CD14-positive monocyte (primary cell): Measurements from ENCODE around the gene CALML3. TPM values are rescaled to one million over a fixed set of nuclear protein-coding genes. Genes with fewer than 3 reads are reported as not detected.

ENCODE experiments used
- DNase-seq, 3 donors: peaks; one replicate each; pipeline ENCODE4 v3.0.0-alpha.2; 2011 to 2022
- H2AFZ ChIP-seq: 2 replicates; pipeline ENCODE4 v1.6.0; 2012; ENCODE audit warnings: mild to moderate bottlenecking, low read depth, low read length, inconsistent platforms; ENCODE audit not compliant: insufficient read depth, poor library complexity, severe bottlenecking
- H3K27ac ChIP-seq, 2 donors: 1 replicate in 1 of 2; 2 replicates in 1 of 2; pipeline ENCODE4 v1.5.1; 2012 to 2013; ENCODE audit warnings: low read length in 2 of 2, control low read depth in 1 of 2, inconsistent platforms in 1 of 2, low read depth in 1 of 2, mild to moderate bottlenecking in 1 of 2
- H3K27me3 ChIP-seq, 2 donors: one replicate each; pipeline versions ENCODE4 v1.6.0 to v1.6.1; 2011 to 2013; ENCODE audit warnings: low read length in 2 of 2; ENCODE audit not compliant: control insufficient read depth in 2 of 2, insufficient read depth in 2 of 2
- H3K36me3 ChIP-seq, 2 donors: replicated peaks in 1 of 2; 1 replicate in 1 of 2; 2 replicates in 1 of 2; pipeline versions ENCODE4 v1.5.1 to v1.6.1; 2012 to 2013; ENCODE audit warnings: low read length in 2 of 2, control low read depth in 1 of 2, inconsistent platforms in 1 of 2, mild to moderate bottlenecking in 1 of 2; ENCODE audit not compliant: insufficient read depth in 2 of 2, control insufficient read depth in 1 of 2
- H3K4me1 ChIP-seq, 2 donors: 1 replicate in 1 of 2; 2 replicates in 1 of 2; pipeline versions ENCODE4 v1.5.1 to v1.6.1; 2012 to 2013; ENCODE audit warnings: low read length in 2 of 2, control low read depth in 1 of 2, inconsistent platforms in 1 of 2, mild to moderate bottlenecking in 1 of 2, moderate library complexity in 1 of 2; ENCODE audit not compliant: insufficient read depth in 2 of 2, control insufficient read depth in 1 of 2
- H3K4me2 ChIP-seq: replicated peaks from 2 replicates; pipeline ENCODE3; 2012; ENCODE audit warnings: low read length, moderate library complexity, mild to moderate bottlenecking; ENCODE audit not compliant: poor library complexity, severe bottlenecking; ENCODE audit errors: extremely low read depth
- H3K4me3 ChIP-seq, 3 experiments: fragments of 200-600 bp in 1 of 3; sonication (generic) in 1 of 3; replicated peaks in 1 of 3; 1 replicate in 2 of 3; 2 replicates in 1 of 3; pipeline ENCODE4 v1.5.1; 2011 to 2013; ENCODE audit warnings: low read length in 3 of 3, mild to moderate bottlenecking in 3 of 3, control low read depth in 2 of 3, low read depth in 2 of 3, inconsistent platforms in 1 of 3, moderate library complexity in 1 of 3
- H3K79me2 ChIP-seq: 2 replicates; pipeline ENCODE4 v1.6.0; 2012; ENCODE audit warnings: mild to moderate bottlenecking, control low read depth, inconsistent platforms, low read length, moderate library complexity; ENCODE audit not compliant: insufficient read depth
- H3K9ac ChIP-seq: 2 replicates; pipeline ENCODE4 v1.6.0; 2017; ENCODE audit warnings: low read length, mild to moderate bottlenecking; ENCODE audit not compliant: insufficient read depth, poor library complexity, severe bottlenecking
- H3K9me3 ChIP-seq, 2 donors: replicated peaks in 1 of 2; 1 replicate in 1 of 2; 2 replicates in 1 of 2; pipeline versions ENCODE4 v1.5.1 to v1.6.1; 2012 to 2013; ENCODE audit warnings: low read length in 2 of 2, control low read depth in 1 of 2; ENCODE audit not compliant: control insufficient read depth in 1 of 2, insufficient read depth in 1 of 2
- H4K20me1 ChIP-seq: 2 replicates; pipeline ENCODE4 v1.6.0; 2012; ENCODE audit warnings: mild to moderate bottlenecking, low read length, control low read depth, moderate library complexity; ENCODE audit not compliant: insufficient read depth
- H3K27ac Mint-ChIP-seq, 7 donors: one replicate each; pipeline ENCODE4 v1.8.0; 2020; ENCODE audit warnings: mild to moderate bottlenecking in 7 of 7, mixed read lengths in 7 of 7, moderate library complexity in 6 of 7, inconsistent platforms in 2 of 7
- H3K27me3 Mint-ChIP-seq, 3 donors: one replicate each; pipeline ENCODE4 v1.8.0; 2021 to 2022; ENCODE audit warnings: low read depth in 3 of 3, mild to moderate bottlenecking in 3 of 3, mixed read lengths in 3 of 3, moderate library complexity in 3 of 3, inconsistent platforms in 1 of 3
- H3K36me3 Mint-ChIP-seq, 2 donors: one replicate each; pipeline ENCODE4 v1.8.0; 2020; ENCODE audit warnings: mixed read lengths in 2 of 2, inconsistent platforms in 1 of 2, mild to moderate bottlenecking in 1 of 2
- H3K4me1 Mint-ChIP-seq: one replicate; pipeline ENCODE4 v1.8.0; 2020; ENCODE audit warnings: mild to moderate bottlenecking, mixed read lengths
- H3K4me3 Mint-ChIP-seq, 2 donors: one replicate each; pipeline ENCODE4 v1.8.0; 2020; ENCODE audit warnings: mild to moderate bottlenecking in 2 of 2, mixed read lengths in 2 of 2, moderate library complexity in 1 of 2
- H3K9me3 Mint-ChIP-seq, 7 donors: one replicate each; pipeline ENCODE4 v1.8.0; 2020 to 2022; ENCODE audit warnings: mixed read lengths in 7 of 7, mild to moderate bottlenecking in 6 of 7, moderate library complexity in 6 of 7, inconsistent platforms in 2 of 7
- CTCF ChIP-seq: fragments of 200-600 bp; IDR thresholded peaks from one replicate; pipeline ENCODE4 v1.8.0; 2022; ENCODE audit warnings: antibody characterized with exemption, mild to moderate bottlenecking
- WGBS: methylation state at CpG from one replicate; pipeline ENCODE4 v1.1.5; 2013; ENCODE audit warnings: missing lambda C conversion rate; ENCODE audit not compliant: insufficient coverage; 5-methylcytosine and 5-hydroxymethylcytosine counted together
- intact Hi-C, 2 donors: fragments of 100-400 bp; cut with micrococcal nuclease; formaldehyde crosslinking; loops; one replicate each; pipeline versions ENCODE4 v1.15.0 to v1.15.1; 2023
- polyA plus RNA-seq, 3 donors: library from polyadenylated mRNA; depleted of rRNA in 1 of 3; unstranded in 2 of 3; stranded (reverse) in 1 of 3; fragments of 300-500 nt in 2 of 3; fragments of >200 nt in 1 of 3; fragmentation: Illumina TruSeq in 2 of 3; gene quantifications; 1 replicate in 2 of 3; 2 replicates in 1 of 3; pipeline ENCODE4 v1.2.3, GENCODE V29; 2012 to 2021

Gene CALML3
- polyA plus RNA-seq, 3 donors = not detected

DNA sequence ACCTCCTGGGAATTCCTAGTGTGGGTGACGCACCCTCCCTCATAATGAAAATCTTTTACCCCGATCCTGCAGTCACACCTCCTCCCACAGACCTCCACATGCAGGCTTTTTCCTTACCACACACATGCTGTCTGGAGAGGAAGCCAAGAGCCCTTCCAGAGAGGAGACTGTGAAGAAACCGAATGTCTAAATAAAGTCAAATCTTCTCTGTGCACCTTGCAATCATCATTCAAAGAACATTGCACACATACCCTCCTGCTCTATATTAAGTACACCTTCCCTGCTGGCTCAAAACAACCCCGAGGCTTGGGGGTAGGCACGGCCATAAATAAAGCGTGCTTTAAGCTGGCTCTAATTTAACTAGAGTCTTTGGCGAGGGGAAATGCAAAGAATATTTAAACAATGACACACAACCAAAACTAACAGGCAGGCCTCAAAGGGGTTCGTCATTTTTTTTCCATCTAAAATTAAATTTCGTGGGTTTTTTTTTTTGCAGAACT lies 34.9 kb downstream of the CALML3 start:
- Histone ChIP-seq H2AFZ (no peak overlapping the region), H3K4me2 (no peak overlapping the region), H3K4me3 (no peak overlapping the region), H4K20me1 (no peaks in the 10 kb centered on the region), H3K9me3 (no peaks in the 10 kb centered on the region), H3K36me3 (no peaks in the 10 kb centered on the region), H3K27me3 (no peaks in the 10 kb centered on the region), H3K9ac (no peak overlapping the region), H3K79me2 (no peaks in the 10 kb centered on the region), H3K27ac (no peak overlapping the region), H3K4me1 (no peaks in the 10 kb centered on the region)
- intact Hi-C loops = no loop called here
- H3K36me3 Mint-ChIP-seq = no peaks in the 10 kb centered on the region
- peaks cover 2% of the 10 kb centered on the region for H3K4me1 Mint-ChIP-seq
- no peak for TF ChIP-seq CTCF
- H3K9me3 Mint-ChIP-seq = peaks cover 0 to 3% (median 0%) of the 10 kb centered on the region in 7 donors
- peaks cover 0 to 4% (median 2%) of the 10 kb centered on the region in 3 donors for H3K27me3 Mint-ChIP-seq
- H3K27ac Mint-ChIP-seq = no peak overlapping the region
- no peak overlapping the region for H3K4me3 Mint-ChIP-seq
- DNase-seq = no peak
- 68% methylated on average over 7 of the region's 9 CpGs for WGBS

GRCh38 chr10:5560142-5560816 lies 35.5 kb downstream of the CALML3 start:
- intact Hi-C loops = no loop called here
- no peak overlapping the region for H3K27ac ChIP-seq
- Mint-ChIP-seq H3K9me3 (peaks cover 0 to 3% (median 0%) of the 10 kb centered on the region in 7 donors), H3K27me3 (peaks cover 0 to 4% (median 2%) of the 10 kb centered on the region in 3 donors), H3K4me1 (peaks cover 2% of the 10 kb centered on the region), H3K4me3 (no peak overlapping the region), H3K27ac (no peak overlapping the region), H3K36me3 (no peaks in the 10 kb centered on the region)
- no peak for DNase-seq
- no peak overlapping the region for H2AFZ ChIP-seq
- H3K9me3 ChIP-seq = no peaks in the 10 kb centered on the region
- no peak overlapping the region for H3K9ac ChIP-seq
- 98% methylated on average over 8 of the region's 10 CpGs for WGBS
- no peaks in the 10 kb centered on the region for H4K20me1 ChIP-seq
- no peaks in the 10 kb centered on the region for H3K79me2 ChIP-seq
- H3K4me1 ChIP-seq = no peaks in the 10 kb centered on the region
- no peaks in the 10 kb centered on the region for H3K36me3 ChIP-seq
- no peak overlapping the region for H3K4me3 ChIP-seq
- no peaks in the 10 kb centered on the region for H3K27me3 ChIP-seq
- H3K4me2 ChIP-seq = no peak overlapping the region
- TF ChIP-seq CTCF = no peak
